ENCODE measurements around the gene ZNF672. TPM values are rescaled to one million over a fixed set of nuclear protein-coding genes. Genes with fewer than 3 reads are reported as not detected.

ZNF672 gene
- total and polyA plus RNA-seq, 2 of the 13 experiments (the other 11 are each of a cell fraction or from before 2014, with no cell fraction given) = 17.2 to 22.9 TPM

GRCh38 chr1:248838357-248839167 is 538 bp downstream of the ZNF672 start (continued):
- TF ChIP-seq NFIB (CRISPR knock-in tag; IDR thresholded peaks at IDR 0.05; ENCODE audit: borderline replicate concordance) (no peak), ZNF597 (CRISPR knock-in tag; IDR thresholded peaks at IDR 0.05) (0 out of 2 replicates have a peak, but pooled peaks have one; percentile 15), HINFP (CRISPR knock-in tag; IDR thresholded peaks at IDR 0.05; ENCODE audit: low read depth) (no peak; the same call in none of the 2 replicates), ZFP36L1 (CRISPR knock-in tag; IDR thresholded peaks at IDR 0.05) (no peak; the same call in 1 of the 2 replicates), KAT8 (CRISPR knock-in tag; IDR thresholded peaks at IDR 0.05) (no peak; the same call in 1 of the 2 replicates), SRSF4 (IDR thresholded peaks at IDR 0.05; ENCODE audit: low read depth, low read length, poor library complexity, severe bottlenecking) (no peak), SNAPC4 (CRISPR knock-in tag; IDR thresholded peaks at IDR 0.05) (0 out of 2 replicates have a peak, but pooled peaks have one; percentile 59), ZNF883 (CRISPR knock-in tag; IDR thresholded peaks at IDR 0.05; ENCODE audit: not compliant biosample characterization) (peak; percentile 72), E2F5 (CRISPR knock-in tag; conservative IDR thresholded peaks at IDR 0.05) (no peak), BCL3 (CRISPR knock-in tag; IDR thresholded peaks at IDR 0.05) (peak; percentile 24; the same call in 1 of the 2 replicates), SNAI1 (CRISPR knock-in tag; IDR thresholded peaks at IDR 0.05; ENCODE audit: borderline replicate concordance) (no peak), GZF1 (CRISPR knock-in tag; IDR thresholded peaks at IDR 0.05) (0 out of 2 replicates have a peak, but pooled peaks have one; percentile 52), ZMYM3 (CRISPR knock-in tag; IDR thresholded peaks at IDR 0.05) (no peak; the same call in 1 of the 2 replicates), PTBP1 (IDR thresholded peaks at IDR 0.05; ENCODE audit: low read depth, low read length, poor library complexity, severe bottlenecking) (no peak)

Data from HepG2 (cell line).